HepG2 (cell line): ENCODE results near the gene ITIH1. TPM values are rescaled to one million over a fixed set of nuclear protein-coding genes. Genes with fewer than 3 reads are reported as not detected.

Source experiments
- AGO2 ChIP-seq: fragments of 200-400 bp; formaldehyde crosslinking; optimal IDR thresholded peaks from 2 replicates; pipeline ENCODE3; 2017; ENCODE audit warnings: mild to moderate bottlenecking, low read depth, low read length, moderate library complexity
- DPF2 ChIP-seq: sonication (generic); formaldehyde crosslinking; IDR thresholded peaks from 2 replicates; pipeline ENCODE4 v1.4.0; 2020; ENCODE audit warnings: mild to moderate bottlenecking, low read depth, missing genetic modification reagents, borderline replicate concordance
- ELF1 ChIP-seq: sonication (generic); formaldehyde crosslinking; IDR thresholded peaks from 2 replicates; pipeline ENCODE4 v1.4.0; 2020; ENCODE audit warnings: missing genetic modification reagents
- FOXA1 ChIP-seq, 2 experiments: fragments of 450-650 bp in 1 of 2; sonication (generic) in 1 of 2; formaldehyde crosslinking in 1 of 2; IDR thresholded peaks; 2 replicates each; pipeline versions ENCODE4 v1.4.0 to v1.6.1; 2016 to 2020; ENCODE audit warnings: missing genetic modification reagents in 1 of 2
- KMT2B ChIP-seq: IDR thresholded peaks from 2 replicates; pipeline ENCODE4 v1.6.1; 2016; ENCODE audit warnings: missing genetic modification reagents, missing compliant biosample characterization
- MED8 ChIP-seq: sonication (generic); formaldehyde crosslinking; IDR thresholded peaks from 2 replicates; pipeline ENCODE4 v1.8.1; 2023; ENCODE audit warnings: mild to moderate bottlenecking, missing genetic modification reagents; ENCODE audit not compliant: insufficient replicate concordance
- MXI1 ChIP-seq: IDR thresholded peaks from 3 replicates; pipeline ENCODE4 v1.6.1; 2012; ENCODE audit warnings: low read depth, low read length, inconsistent platforms, borderline replicate concordance
- POLR2AphosphoS5 ChIP-seq: IDR thresholded peaks from 2 replicates; pipeline ENCODE4 v1.6.1; 2012; ENCODE audit warnings: low read depth, low read length
- ZBTB39 ChIP-seq: sonication (generic); formaldehyde crosslinking; IDR thresholded peaks from 2 replicates; pipeline ENCODE4 v1.5.0; 2020; ENCODE audit warnings: missing genetic modification reagents
- ZNF251 ChIP-seq: sonication (generic); formaldehyde crosslinking; IDR thresholded peaks from 2 replicates; pipeline ENCODE4 v1.9.0; 2021; ENCODE audit warnings: mild to moderate bottlenecking, missing genetic modification reagents
- ZNF282 ChIP-seq: fragments of 450-650 bp; IDR thresholded peaks from 2 replicates; pipeline ENCODE4 v1.6.1; 2018; ENCODE audit not compliant: partially characterized antibody
- ZNF317 ChIP-seq: sonication (generic); formaldehyde crosslinking; IDR thresholded peaks from 2 replicates; pipeline ENCODE4 v1.5.0; 2020; ENCODE audit warnings: mild to moderate bottlenecking, missing genetic modification reagents
- ZSCAN31 ChIP-seq: sonication (generic); formaldehyde crosslinking; IDR thresholded peaks from 2 replicates; pipeline ENCODE4 v1.5.0; 2020; ENCODE audit warnings: low read depth, mild to moderate bottlenecking, missing genetic modification reagents
- polyA plus RNA-seq, 8 experiments: library from polyadenylated mRNA; depleted of rRNA in 3 of 8; stranded (reverse) in 7 of 8; unstranded in 1 of 8; fragments of >200 nt; fragmentation: Illumina TruSeq in 4 of 8; extraction: Trizol in 4 of 8; gene quantifications; 2 replicates each; pipeline versions ENCODE4 v1.2.1 to v1.2.3, GENCODE V29; 2011 to 2016; ENCODE audit warnings: low read depth in 4 of 8, missing spikeins in 1 of 8, mixed read lengths in 1 of 8; ENCODE audit not compliant: insufficient read depth in 1 of 8
- total RNA-seq, 5 experiments: library from RNA; depleted of rRNA; stranded (reverse); fragments of >200 nt; fragmentation: Illumina TruSeq; extraction: Trizol; gene quantifications; 2 replicates each; pipeline ENCODE4 v1.2.3, GENCODE V29; 2016; ENCODE audit warnings: low read depth in 1 of 5
- TF ChIP-seq, protein P1 (sequence below): sonication (generic); formaldehyde crosslinking; IDR thresholded peaks from 2 replicates; pipeline ENCODE4 v1.4.0; 2020; ENCODE audit warnings: missing genetic modification reagents
- TF ChIP-seq, protein P2 (sequence below): sonication (generic); formaldehyde crosslinking; IDR thresholded peaks from 2 replicates; pipeline ENCODE4 v1.8.0; 2022; ENCODE audit warnings: mild to moderate bottlenecking, missing genetic modification reagents, moderate library complexity
- TF ChIP-seq, protein P3 (sequence below): IDR thresholded peaks from 2 replicates; pipeline ENCODE4 v1.4.0; 2020; ENCODE audit warnings: mild to moderate bottlenecking, missing genetic modification reagents

ITIH1 gene
- total and polyA plus RNA-seq, 2 of the 13 experiments (the other 11 are each of a cell fraction or from before 2014, with no cell fraction given): 12.3 to 19.6 TPM

DNA sequence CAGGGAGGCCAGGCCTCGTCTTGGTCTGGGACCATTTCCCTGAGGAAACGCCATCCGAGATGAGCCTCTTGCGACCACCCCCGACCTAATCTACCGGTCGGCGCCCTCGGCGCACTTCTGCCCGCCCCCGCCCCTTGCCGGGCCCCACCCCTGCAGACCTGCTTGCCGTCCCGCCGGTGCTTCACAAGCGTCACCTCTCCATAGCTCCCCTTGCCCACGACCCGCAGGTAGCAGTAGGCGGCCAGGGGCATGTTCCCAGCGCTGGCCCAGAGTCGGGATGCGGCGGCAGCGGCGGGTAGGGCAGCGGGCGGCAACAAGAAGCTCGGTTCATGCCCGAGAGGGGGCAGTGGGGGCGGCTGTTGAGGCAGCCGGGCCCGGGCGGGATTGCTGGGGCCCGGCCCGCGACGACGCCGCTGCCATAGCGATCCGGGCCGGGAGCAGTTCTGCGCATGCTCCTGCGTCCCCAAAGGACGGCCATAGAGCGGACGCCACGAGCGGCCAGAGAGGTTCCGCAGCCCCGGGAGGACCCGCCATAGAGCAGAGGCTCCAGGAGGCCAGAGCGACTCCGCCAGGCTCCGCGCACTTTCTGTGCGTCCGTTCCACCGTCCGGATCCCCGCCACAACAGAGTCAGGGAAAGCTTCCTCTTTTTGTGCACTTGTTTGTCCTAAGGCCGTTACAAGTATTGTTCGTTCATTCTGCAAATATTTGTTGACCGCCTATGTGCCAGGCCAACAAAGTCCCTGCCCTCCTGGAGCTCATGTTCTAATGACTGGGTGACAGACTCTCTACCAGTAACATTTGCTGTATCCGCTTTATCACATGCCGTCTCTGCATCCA lies 6.7 kb upstream of the ITIH1 start, which contains the start of gene NEK4 (continued):
- TF ChIP-seq, protein P1, sequence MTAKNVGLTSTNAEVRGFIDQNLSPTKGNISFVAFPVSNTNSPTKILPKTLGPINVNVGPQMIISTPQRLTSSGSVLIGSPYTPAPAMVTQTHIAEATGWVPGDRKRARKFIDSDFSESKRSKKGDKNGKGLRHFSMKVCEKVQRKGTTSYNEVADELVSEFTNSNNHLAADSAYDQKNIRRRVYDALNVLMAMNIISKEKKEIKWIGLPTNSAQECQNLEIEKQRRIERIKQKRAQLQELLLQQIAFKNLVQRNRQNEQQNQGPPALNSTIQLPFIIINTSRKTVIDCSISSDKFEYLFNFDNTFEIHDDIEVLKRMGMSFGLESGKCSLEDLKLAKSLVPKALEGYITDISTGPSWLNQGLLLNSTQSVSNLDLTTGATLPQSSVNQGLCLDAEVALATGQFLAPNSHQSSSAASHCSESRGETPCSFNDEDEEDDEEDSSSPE (CRISPR knock-in tag): peak; percentile 89; the same call in 1 of the 2 replicates
- TF ChIP-seq ELF1 (CRISPR knock-in tag) (peak; percentile 48), DPF2 (CRISPR knock-in tag) (no peak), FOXA1 (IDR thresholded peaks at IDR 0.05) (no peak), FOXA1 (CRISPR knock-in tag; IDR thresholded peaks at IDR 0.05) (no peak), MED8 (CRISPR knock-in tag) (peak; percentile 42), AGO2 (peak; percentile 66), ZNF317 (CRISPR knock-in tag) (peak; percentile 60), MXI1 (peak; percentile 85; the same call in 2 of the 3 replicates), ZNF251 (CRISPR knock-in tag) (no peak), ZBTB39 (CRISPR knock-in tag) (no peak), ZSCAN31 (peak; percentile 45; the same call in 1 of the 2 replicates), KMT2B (CRISPR knock-in tag) (peak; percentile 91), ZNF282 (no peak), POLR2AphosphoS5 (peak; percentile 95)
- TF ChIP-seq, protein P2, sequence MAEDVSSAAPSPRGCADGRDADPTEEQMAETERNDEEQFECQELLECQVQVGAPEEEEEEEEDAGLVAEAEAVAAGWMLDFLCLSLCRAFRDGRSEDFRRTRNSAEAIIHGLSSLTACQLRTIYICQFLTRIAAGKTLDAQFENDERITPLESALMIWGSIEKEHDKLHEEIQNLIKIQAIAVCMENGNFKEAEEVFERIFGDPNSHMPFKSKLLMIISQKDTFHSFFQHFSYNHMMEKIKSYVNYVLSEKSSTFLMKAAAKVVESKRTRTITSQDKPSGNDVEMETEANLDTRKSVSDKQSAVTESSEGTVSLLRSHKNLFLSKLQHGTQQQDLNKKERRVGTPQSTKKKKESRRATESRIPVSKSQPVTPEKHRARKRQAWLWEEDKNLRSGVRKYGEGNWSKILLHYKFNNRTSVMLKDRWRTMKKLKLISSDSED (CRISPR knock-in tag): no peak
- TF ChIP-seq, protein P3, sequence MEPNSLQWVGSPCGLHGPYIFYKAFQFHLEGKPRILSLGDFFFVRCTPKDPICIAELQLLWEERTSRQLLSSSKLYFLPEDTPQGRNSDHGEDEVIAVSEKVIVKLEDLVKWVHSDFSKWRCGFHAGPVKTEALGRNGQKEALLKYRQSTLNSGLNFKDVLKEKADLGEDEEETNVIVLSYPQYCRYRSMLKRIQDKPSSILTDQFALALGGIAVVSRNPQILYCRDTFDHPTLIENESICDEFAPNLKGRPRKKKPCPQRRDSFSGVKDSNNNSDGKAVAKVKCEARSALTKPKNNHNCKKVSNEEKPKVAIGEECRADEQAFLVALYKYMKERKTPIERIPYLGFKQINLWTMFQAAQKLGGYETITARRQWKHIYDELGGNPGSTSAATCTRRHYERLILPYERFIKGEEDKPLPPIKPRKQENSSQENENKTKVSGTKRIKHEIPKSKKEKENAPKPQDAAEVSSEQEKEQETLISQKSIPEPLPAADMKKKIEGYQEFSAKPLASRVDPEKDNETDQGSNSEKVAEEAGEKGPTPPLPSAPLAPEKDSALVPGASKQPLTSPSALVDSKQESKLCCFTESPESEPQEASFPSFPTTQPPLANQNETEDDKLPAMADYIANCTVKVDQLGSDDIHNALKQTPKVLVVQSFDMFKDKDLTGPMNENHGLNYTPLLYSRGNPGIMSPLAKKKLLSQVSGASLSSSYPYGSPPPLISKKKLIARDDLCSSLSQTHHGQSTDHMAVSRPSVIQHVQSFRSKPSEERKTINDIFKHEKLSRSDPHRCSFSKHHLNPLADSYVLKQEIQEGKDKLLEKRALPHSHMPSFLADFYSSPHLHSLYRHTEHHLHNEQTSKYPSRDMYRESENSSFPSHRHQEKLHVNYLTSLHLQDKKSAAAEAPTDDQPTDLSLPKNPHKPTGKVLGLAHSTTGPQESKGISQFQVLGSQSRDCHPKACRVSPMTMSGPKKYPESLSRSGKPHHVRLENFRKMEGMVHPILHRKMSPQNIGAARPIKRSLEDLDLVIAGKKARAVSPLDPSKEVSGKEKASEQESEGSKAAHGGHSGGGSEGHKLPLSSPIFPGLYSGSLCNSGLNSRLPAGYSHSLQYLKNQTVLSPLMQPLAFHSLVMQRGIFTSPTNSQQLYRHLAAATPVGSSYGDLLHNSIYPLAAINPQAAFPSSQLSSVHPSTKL: peak; percentile 66; the same call in 1 of the 2 replicates
